ENCODE results near the gene IL23R.

DNA sequence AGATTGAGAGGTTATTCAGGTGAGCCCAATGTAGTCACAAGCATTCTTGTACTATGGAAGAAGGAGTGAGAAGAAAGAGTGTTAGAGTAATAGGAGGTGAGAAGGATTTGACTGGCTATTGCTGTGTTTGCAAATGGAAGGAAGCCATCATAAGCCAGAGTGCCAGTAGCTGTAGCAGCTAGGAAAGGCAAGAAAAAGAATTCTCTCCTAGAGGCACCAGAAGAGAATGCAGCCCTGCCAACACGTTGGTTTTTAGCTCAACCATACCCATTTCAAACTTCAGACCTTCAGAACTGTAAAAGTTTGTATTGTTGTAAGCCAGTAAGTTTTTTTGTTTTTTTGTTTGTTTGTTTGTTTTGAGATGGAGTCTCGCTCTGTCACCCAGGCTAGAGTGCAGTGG is 132.5 kb downstream of the IL23R start:
- TF ChIP-seq POLR2A (IDR thresholded peaks at IDR 0.05; ENCODE audit: low read depth, low read length) (no peak), POLR2AphosphoS5 (IDR thresholded peaks at IDR 0.05; ENCODE audit: low read depth, low read length) (no peak)
